Progenitor cell of endocrine pancreas (in vitro differentiated cells): ENCODE data around the gene DOCK8. TPM values are rescaled to one million over a fixed set of nuclear protein-coding genes. Genes with fewer than 3 reads are reported as not detected.

Experiments
- DNase-seq: peaks from one replicate; pipeline ENCODE4 v3.0.0; 2021; ENCODE audit warnings: low spot score; ENCODE audit not compliant: unreplicated experiment
- H3K27ac Mint-ChIP-seq: 2 replicates; pipeline ENCODE4 v1.8.0; 2021; ENCODE audit warnings: mild to moderate bottlenecking, moderate library complexity, mixed read lengths
- H3K27me3 Mint-ChIP-seq: 2 replicates; pipeline ENCODE4 v1.8.0; 2021; ENCODE audit warnings: mixed read lengths
- H3K36me3 Mint-ChIP-seq: 2 replicates; pipeline ENCODE4 v1.8.0; 2022; ENCODE audit warnings: mixed read lengths; ENCODE audit not compliant: insufficient read depth
- H3K4me1 Mint-ChIP-seq: 2 replicates; pipeline ENCODE4 v1.8.0; 2021; ENCODE audit warnings: low read depth, mixed read lengths
- H3K4me3 Mint-ChIP-seq: 2 replicates; pipeline ENCODE4 v1.8.0; 2021; ENCODE audit warnings: low read depth, mild to moderate bottlenecking, moderate library complexity, mixed read lengths
- H3K9me3 Mint-ChIP-seq: 2 replicates; pipeline ENCODE4 v1.8.0; 2021; ENCODE audit warnings: low read depth, mixed read lengths
- total RNA-seq: library from RNA; stranded (reverse); gene quantifications from 2 replicates; pipeline ENCODE4 v1.2.1, GENCODE V29; 2021
- TF ChIP-seq, protein P1 (sequence below): fragments of 200-600 bp; sonication (generic); IDR thresholded peaks from one replicate; pipeline ENCODE4 v1.5.0; 2021; ENCODE audit warnings: antibody characterized with exemption, mild to moderate bottlenecking; ENCODE audit not compliant: unreplicated experiment

DOCK8 gene
- total RNA-seq, 1 donor from 2014 or later = 8.3 TPM

DNA sequence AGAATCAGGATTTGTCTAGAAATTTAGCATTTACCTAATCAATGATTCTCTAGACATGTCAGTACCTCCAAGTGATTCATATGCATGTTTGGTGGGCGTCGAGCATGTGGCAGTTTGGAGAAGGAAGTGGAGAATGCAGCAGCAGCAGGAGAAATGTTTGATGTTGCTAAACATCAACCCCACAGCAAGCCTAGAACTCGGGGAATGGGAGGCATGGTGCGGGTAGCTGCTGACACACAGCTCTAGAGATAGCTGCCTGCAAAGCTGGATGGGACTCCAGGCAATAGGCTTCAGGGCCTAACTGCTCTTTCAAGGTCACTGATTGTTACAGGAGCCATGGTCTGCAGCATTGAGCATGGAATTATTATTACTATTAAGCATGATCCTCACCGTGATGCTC is 137.3 kb downstream of the DOCK8 start:
- Mint-ChIP-seq H3K4me3 (no peak overlapping the region), H3K27ac (no peak overlapping the region), H3K27me3 (peaks cover 10% of the 10 kb centered on the region), H3K36me3 (no peaks in the 10 kb centered on the region), H3K4me1 (peaks cover 9% of the 10 kb centered on the region), H3K9me3 (no peaks in the 10 kb centered on the region)
- TF ChIP-seq, protein P1, sequence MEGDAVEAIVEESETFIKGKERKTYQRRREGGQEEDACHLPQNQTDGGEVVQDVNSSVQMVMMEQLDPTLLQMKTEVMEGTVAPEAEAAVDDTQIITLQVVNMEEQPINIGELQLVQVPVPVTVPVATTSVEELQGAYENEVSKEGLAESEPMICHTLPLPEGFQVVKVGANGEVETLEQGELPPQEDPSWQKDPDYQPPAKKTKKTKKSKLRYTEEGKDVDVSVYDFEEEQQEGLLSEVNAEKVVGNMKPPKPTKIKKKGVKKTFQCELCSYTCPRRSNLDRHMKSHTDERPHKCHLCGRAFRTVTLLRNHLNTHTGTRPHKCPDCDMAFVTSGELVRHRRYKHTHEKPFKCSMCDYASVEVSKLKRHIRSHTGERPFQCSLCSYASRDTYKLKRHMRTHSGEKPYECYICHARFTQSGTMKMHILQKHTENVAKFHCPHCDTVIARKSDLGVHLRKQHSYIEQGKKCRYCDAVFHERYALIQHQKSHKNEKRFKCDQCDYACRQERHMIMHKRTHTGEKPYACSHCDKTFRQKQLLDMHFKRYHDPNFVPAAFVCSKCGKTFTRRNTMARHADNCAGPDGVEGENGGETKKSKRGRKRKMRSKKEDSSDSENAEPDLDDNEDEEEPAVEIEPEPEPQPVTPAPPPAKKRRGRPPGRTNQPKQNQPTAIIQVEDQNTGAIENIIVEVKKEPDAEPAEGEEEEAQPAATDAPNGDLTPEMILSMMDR = no peak
- no peak for DNase-seq

DNA sequence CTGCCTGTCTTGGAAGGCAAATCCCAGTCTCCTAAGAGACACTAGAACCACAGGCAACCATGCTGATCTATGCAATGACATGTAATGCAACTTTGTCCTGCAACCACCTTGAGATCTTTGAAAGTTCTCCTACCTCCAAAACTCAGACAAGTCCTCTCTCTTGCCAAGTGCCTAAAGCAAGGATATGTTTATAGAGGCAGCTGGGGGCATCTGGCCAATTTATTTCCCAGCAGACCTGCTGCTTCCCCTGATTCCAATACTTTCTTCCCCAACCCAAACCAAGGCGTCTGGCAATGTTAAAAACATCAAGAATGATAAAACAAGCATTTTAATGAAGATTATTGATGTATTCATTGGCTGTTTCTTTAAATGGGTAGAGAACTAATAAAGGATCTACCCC is 138.4 kb downstream of the DOCK8 start:
- no peak for DNase-seq
- Mint-ChIP-seq H3K27me3 (peaks cover 10% of the 10 kb centered on the region), H3K27ac (no peak overlapping the region), H3K4me3 (no peak overlapping the region), H3K9me3 (no peaks in the 10 kb centered on the region), H3K4me1 (peaks cover 9% of the 10 kb centered on the region), H3K36me3 (no peaks in the 10 kb centered on the region)
- TF ChIP-seq, protein P1 = no peak

DNA sequence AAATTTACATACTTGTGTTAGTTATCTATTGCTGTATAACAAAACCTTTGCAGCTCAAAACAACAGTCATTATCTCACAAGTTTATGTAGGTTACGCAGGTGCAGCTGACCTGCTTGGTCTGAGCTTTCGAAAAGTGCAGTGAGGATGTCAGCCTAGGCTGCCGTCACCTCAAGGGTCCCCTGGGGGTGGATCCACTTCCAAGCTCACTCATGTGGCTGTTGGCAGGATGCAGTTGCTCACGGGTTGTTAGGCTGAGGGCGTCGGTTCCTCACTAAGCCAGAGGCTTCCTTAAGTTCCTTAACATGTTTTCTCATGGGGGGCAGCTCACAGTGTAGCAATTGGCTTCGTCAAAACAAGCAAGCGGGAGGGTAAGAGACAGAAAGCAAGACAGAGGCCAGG is 139.8 kb downstream of the DOCK8 start:
- Mint-ChIP-seq H3K4me3 (no peak overlapping the region), H3K9me3 (no peaks in the 10 kb centered on the region), H3K4me1 (peaks cover 6% of the 10 kb centered on the region), H3K36me3 (no peaks in the 10 kb centered on the region), H3K27me3 (peaks cover 7% of the 10 kb centered on the region), H3K27ac (no peak overlapping the region)
- TF ChIP-seq, protein P1 = no peak
- DNase-seq = no peak

DNA sequence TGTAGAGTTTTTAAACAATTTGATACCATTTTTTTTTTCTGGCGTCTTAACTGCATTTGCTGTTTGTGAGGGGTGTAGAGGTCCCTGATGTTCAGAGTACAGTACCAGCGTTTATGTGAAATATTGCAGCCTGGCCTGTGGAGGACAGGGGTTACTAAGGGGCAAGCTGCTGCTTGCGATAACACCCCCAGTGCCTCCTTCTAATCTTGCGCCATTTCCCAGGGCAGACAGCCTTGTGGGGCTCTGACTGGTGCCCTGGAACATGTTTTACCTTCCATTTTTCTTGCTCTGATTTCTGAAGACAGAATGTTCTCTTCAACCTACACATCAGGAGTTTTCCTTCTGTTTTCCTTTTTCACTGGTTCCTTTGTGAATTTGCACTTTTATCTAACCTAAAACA is 142.9 kb downstream of the DOCK8 start:
- H3K9me3 Mint-ChIP-seq = no peaks in the 10 kb centered on the region
- peaks cover 3% of the 10 kb centered on the region for H3K4me1 Mint-ChIP-seq
- H3K4me3 Mint-ChIP-seq = no peak overlapping the region
- H3K27ac Mint-ChIP-seq = no peak overlapping the region
- peaks cover 4% of the 10 kb centered on the region for H3K27me3 Mint-ChIP-seq
- no peaks in the 10 kb centered on the region for H3K36me3 Mint-ChIP-seq
- TF ChIP-seq, protein P1 = no peak
- DNase-seq = no peak

DNA sequence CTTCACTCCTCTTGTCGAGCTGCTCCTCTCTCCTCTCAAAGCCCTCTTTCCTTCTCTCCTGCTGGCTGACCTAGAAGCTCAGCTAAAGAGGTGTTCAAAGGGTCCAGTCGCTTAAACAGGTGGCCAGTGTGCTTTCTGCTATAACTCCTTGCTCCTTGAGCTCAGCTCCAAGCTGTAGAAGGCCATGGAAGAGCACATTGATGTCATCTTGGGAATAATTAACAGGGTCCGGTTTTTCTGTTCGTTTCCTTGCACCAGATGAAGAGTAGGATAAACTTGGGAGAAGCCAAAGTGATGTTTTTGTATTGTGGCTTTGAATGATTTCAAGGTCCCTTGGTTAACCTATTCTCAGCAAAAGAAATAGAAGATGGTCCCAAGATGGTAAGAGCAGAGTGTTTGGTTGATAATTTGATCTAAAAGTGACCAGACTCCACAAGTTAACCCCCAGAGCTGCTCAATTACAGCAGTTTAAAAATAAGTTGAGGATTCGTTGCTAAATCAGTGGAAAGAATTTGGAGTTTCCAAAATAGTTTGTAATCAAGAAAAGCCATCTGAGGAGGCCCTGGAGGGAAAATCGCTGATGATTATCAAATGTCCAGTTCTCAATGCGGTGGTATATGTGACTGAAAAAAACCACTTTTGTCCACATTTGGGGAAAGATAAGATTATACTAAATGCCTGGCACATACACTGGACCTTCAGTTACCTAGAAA is 148.1 kb downstream of the DOCK8 start:
- Mint-ChIP-seq H3K27ac (no peak overlapping the region), H3K4me1 (no peaks in the 10 kb centered on the region), H3K36me3 (no peaks in the 10 kb centered on the region), H3K4me3 (no peak overlapping the region), H3K27me3 (no peaks in the 10 kb centered on the region), H3K9me3 (no peaks in the 10 kb centered on the region)
- DNase-seq = no peak
- TF ChIP-seq, protein P1 = no peak
